ENCODE results near the gene SMG7. TPM values are rescaled to one million over a fixed set of nuclear protein-coding genes. Genes with fewer than 3 reads are reported as not detected.

Gene SMG7
- total and polyA plus RNA-seq, 10 of the 15 experiments (the other 5 are each of a cell fraction or from before 2014, with no cell fraction given), result 9.5 to 65.4 (median 42.7) TPM

DNA sequence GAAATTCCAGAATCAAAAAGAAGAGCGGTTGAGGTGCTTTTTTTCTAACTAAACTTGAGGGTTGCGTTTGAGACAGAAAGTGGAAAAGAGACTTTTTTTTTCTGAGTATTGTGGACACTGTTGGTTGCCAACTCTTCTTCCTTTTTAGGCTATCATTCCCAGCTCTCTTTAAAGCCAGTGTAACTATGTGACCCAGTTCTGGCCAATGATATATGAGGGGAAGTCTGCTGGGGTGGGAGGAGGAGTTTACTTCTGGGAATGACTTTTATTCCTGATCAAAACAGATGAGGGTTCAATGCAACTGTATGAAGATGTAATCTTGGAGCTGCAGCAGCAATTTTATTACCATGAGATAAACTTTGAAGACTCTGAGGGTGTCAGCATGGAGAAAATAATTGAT is 36.8 kb upstream of the SMG7 start:
- H3K9me3 ChIP-seq (replicated peaks; ENCODE audit: control insufficient read depth, insufficient read depth, low read length), result no peaks in the 10 kb centered on the region
- ChIA-PET SMC1A (ENCODE audit: uncharacterized antibody, unreplicated experiment) (interaction anchor here (1.0 kb wide), 1 partner anchor 20 kb away, joined by 3 read pairs; no protein-coding TSS in a partner anchor), POLR2A (interaction anchor here (0.6 kb wide), 1 partner anchor 559 kb away, joined by 5 read pairs; no protein-coding TSS in a partner anchor), CTCF (no interaction called here), RAD21 (ENCODE audit: unreplicated experiment) (no interaction called here)
- no peaks in the 10 kb centered on the region for H3K4me1 ChIP-seq (ENCODE audit: control insufficient read depth, insufficient read depth, low read length)
- TF ChIP-seq ATF7 (IDR thresholded peaks at IDR 0.05; ENCODE audit: low read depth) (no peak), CBX3 (IDR thresholded peaks at IDR 0.05; ENCODE audit: borderline replicate concordance, low read depth) (no peak), SREBF1 (IDR thresholded peaks at IDR 0.05; ENCODE audit: low read length) (no peak), FOXK2 (IDR thresholded peaks at IDR 0.05) (no peak)
- TF ChIP-seq, protein P1, sequence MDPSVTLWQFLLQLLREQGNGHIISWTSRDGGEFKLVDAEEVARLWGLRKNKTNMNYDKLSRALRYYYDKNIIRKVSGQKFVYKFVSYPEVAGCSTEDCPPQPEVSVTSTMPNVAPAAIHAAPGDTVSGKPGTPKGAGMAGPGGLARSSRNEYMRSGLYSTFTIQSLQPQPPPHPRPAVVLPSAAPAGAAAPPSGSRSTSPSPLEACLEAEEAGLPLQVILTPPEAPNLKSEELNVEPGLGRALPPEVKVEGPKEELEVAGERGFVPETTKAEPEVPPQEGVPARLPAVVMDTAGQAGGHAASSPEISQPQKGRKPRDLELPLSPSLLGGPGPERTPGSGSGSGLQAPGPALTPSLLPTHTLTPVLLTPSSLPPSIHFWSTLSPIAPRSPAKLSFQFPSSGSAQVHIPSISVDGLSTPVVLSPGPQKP (IDR thresholded peaks at IDR 0.05; ENCODE audit: low read depth, low read length), result no peak
- H2AFZ ChIP-seq (ENCODE audit: control insufficient read depth, low read depth, low read length), result no peak overlapping the region
- 65% methylated on average over 2 of the region's 2 CpGs for WGBS (ENCODE audit: insufficient coverage, insufficient replicate concordance, low lambda C conversion rate, missing lambda C conversion rate)
- FAIRE-seq (no peak), DNase-seq (ENCODE audit: low read depth, low spot score) (no peak), ATAC-seq (no peak)
- H3K27me3 ChIP-seq (replicated peaks in 1 of 2; ENCODE audit: control insufficient read depth in 2 of 2, insufficient read depth in 2 of 2, low read length in 1 of 2), result 0 out of 4 replicates have a peak, but pooled peaks cover 0 to 3% of the 10 kb centered on the region in 2 experiments
- no peak overlapping the region for H3K9ac ChIP-seq (ENCODE audit: control insufficient read depth, insufficient read depth, low read length)
- no peak overlapping the region for H3K27ac ChIP-seq (ENCODE audit: control insufficient read depth, insufficient read depth)
- no peak overlapping the region for H3K4me3 ChIP-seq
- H4K20me1 ChIP-seq (ENCODE audit: control insufficient read depth, insufficient read depth), result no peaks in the 10 kb centered on the region
- in situ Hi-C loops (cut with MboI), result no loop called here
- no TSS peak for BruUV-seq (replicated peaks)
- no peak overlapping the region for H3K4me2 ChIP-seq (ENCODE audit: control insufficient read depth, insufficient read depth)
- H3K36me3 ChIP-seq (ENCODE audit: control insufficient read depth in 2 of 2, insufficient read depth in 2 of 2, low read length in 1 of 2), result no peaks in the 10 kb centered on the region
- H3K79me2 ChIP-seq (ENCODE audit: control insufficient read depth, insufficient read depth, low read length), result no peaks in the 10 kb centered on the region
- intact Hi-C loops (cut with micrococcal nuclease; ENCODE audit: unreplicated experiment), result no loop called here

DNA sequence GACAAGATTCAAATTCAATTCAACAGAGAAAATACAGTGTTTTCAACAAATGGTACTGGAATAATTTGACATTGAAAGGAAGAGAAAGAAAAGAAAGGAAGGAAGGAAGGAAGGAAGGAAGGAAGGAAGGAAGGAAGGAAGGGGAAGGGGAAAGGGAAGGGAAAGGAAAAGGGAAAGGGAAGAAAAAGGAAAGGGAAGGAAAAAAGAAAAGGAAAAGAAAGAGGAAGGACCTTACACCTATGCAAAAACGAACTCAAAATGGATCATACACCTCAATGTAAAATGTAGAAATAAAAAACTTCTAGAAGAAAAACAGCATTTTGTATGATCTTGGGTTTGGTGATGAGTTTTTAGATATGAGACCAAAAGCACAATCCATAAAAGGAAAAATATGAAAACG is 34.2 kb upstream of the SMG7 start:
- FAIRE-seq, result no peak
- in situ Hi-C loops (cut with MboI), result no loop called here
- H2AFZ ChIP-seq (ENCODE audit: control insufficient read depth, low read depth, low read length), result no peak overlapping the region
- no peak for ATAC-seq
- no peaks in the 10 kb centered on the region for H3K36me3 ChIP-seq (ENCODE audit: control insufficient read depth in 2 of 2, insufficient read depth in 2 of 2, low read length in 1 of 2)
- DNase-seq (ENCODE audit: low read depth, low spot score), result no peak
- no TSS peak for BruUV-seq (replicated peaks)
- H3K4me2 ChIP-seq (ENCODE audit: control insufficient read depth, insufficient read depth), result no peak overlapping the region
- no peaks in the 10 kb centered on the region for H4K20me1 ChIP-seq (ENCODE audit: control insufficient read depth, insufficient read depth)
- H3K9me3 ChIP-seq (replicated peaks; ENCODE audit: control insufficient read depth, insufficient read depth, low read length), result no peaks in the 10 kb centered on the region
- WGBS (ENCODE audit: insufficient coverage, insufficient replicate concordance, low lambda C conversion rate, missing lambda C conversion rate), result 24% methylated on average over 2 of the region's 2 CpGs
- SMC1A ChIA-PET (ENCODE audit: uncharacterized antibody, unreplicated experiment), result no interaction called here
- H3K4me3 ChIP-seq, result no peak overlapping the region
- CTCF ChIA-PET, result no interaction called here
- RAD21 ChIA-PET (ENCODE audit: unreplicated experiment), result no interaction called here
- intact Hi-C loops (cut with micrococcal nuclease; ENCODE audit: unreplicated experiment), result no loop called here
- no peaks in the 10 kb centered on the region for H3K79me2 ChIP-seq (ENCODE audit: control insufficient read depth, insufficient read depth, low read length)
- H3K27me3 ChIP-seq (replicated peaks in 1 of 2; ENCODE audit: control insufficient read depth in 2 of 2, insufficient read depth in 2 of 2, low read length in 1 of 2), result 0 out of 4 replicates have a peak, but pooled peaks cover 0 to 3% of the 10 kb centered on the region in 2 experiments
- H3K4me1 ChIP-seq (ENCODE audit: control insufficient read depth, insufficient read depth, low read length), result no peaks in the 10 kb centered on the region
- H3K9ac ChIP-seq (ENCODE audit: control insufficient read depth, insufficient read depth, low read length), result no peak overlapping the region
- POLR2A ChIA-PET, result interaction anchor here (0.6 kb wide), 1 partner anchor 692 kb away, joined by 5 read pairs; no protein-coding TSS in a partner anchor
- no peak overlapping the region for H3K27ac ChIP-seq (ENCODE audit: control insufficient read depth, insufficient read depth)
- TF ChIP-seq, protein P2, sequence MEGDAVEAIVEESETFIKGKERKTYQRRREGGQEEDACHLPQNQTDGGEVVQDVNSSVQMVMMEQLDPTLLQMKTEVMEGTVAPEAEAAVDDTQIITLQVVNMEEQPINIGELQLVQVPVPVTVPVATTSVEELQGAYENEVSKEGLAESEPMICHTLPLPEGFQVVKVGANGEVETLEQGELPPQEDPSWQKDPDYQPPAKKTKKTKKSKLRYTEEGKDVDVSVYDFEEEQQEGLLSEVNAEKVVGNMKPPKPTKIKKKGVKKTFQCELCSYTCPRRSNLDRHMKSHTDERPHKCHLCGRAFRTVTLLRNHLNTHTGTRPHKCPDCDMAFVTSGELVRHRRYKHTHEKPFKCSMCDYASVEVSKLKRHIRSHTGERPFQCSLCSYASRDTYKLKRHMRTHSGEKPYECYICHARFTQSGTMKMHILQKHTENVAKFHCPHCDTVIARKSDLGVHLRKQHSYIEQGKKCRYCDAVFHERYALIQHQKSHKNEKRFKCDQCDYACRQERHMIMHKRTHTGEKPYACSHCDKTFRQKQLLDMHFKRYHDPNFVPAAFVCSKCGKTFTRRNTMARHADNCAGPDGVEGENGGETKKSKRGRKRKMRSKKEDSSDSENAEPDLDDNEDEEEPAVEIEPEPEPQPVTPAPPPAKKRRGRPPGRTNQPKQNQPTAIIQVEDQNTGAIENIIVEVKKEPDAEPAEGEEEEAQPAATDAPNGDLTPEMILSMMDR (IDR thresholded peaks at IDR 0.05 in 2 of 3, conservative IDR thresholded peaks at IDR 0.05 in 1 of 3; ENCODE audit: control insufficient read depth in 2 of 3, extremely low read depth in 1 of 3, insufficient read depth in 1 of 3, low read depth in 3 of 3, low read length in 3 of 3), result no peak
- TF ChIP-seq CREM (IDR thresholded peaks at IDR 0.05; ENCODE audit: low read depth) (no peak), SREBF2 (IDR thresholded peaks at IDR 0.05; ENCODE audit: low read length) (no peak), ZNF24 (IDR thresholded peaks at IDR 0.05) (no peak), RBBP5 (conservative IDR thresholded peaks at IDR 0.05) (no peak), RCOR1 (conservative IDR thresholded peaks at IDR 0.05; ENCODE audit: low read depth, low read length) (no peak)
- TF ChIP-seq, protein P3, sequence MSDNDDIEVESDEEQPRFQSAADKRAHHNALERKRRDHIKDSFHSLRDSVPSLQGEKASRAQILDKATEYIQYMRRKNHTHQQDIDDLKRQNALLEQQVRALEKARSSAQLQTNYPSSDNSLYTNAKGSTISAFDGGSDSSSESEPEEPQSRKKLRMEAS (IDR thresholded peaks at IDR 0.05; ENCODE audit: low read depth, low read length), result no peak

All from GM12878 (cell line).